PC-3 (cell line): ENCODE results near the gene KRTAP3-2. TPM values are rescaled to one million over a fixed set of nuclear protein-coding genes. Genes with fewer than 3 reads are reported as not detected.
A peak's percentile ranks its signal among the peaks of the same experiment; 100 is the strongest.

Experiments
- ATAC-seq: fragments of 200-7000 bp; cut with Tn5 transposase; 2 replicates; pipeline ENCODE4 v1.9.1; 2020; ENCODE audit warnings: mild to moderate bottlenecking, moderate library complexity
- BruUV-seq: library from RNA; stranded (reverse); fragments of 400-500 nt; replicated peaks from 2 replicates; lab custom pipeline; 2021; lab: Mats Ljungman, UMichigan
- CTCF ChIA-PET: fragments of 300-600 bp; sonication (Branson Sonifier 250); formaldehyde crosslinking; loops from one replicate; lab custom pipeline; 2022; ENCODE audit warnings: antibody characterized with exemption; lab: Charles Lee
- POLR2A ChIA-PET: fragments of 300-600 bp; sonication (Branson Sonifier 250); formaldehyde crosslinking; loops from one replicate; lab custom pipeline; 2022; ENCODE audit warnings: antibody characterized with exemption; ENCODE audit not compliant: unreplicated experiment; lab: Charles Lee
- DNase-seq: peaks from one replicate; pipeline ENCODE4 v3.0.0-alpha.2; 2015
- H2AFZ ChIP-seq: fragments of 300-600 bp; sonication (generic); 2 replicates; pipeline ENCODE4 v1.6.0; 2016; ENCODE audit warnings: antibody characterized with exemption, low read length
- H3F3A ChIP-seq: fragments of 300-600 bp; sonication (generic); one replicate; pipeline ENCODE4 v1.6.0; 2017; ENCODE audit warnings: antibody characterized with exemption, low read length, control low read depth, mild to moderate bottlenecking; ENCODE audit not compliant: unreplicated experiment
- H3K27ac ChIP-seq: fragments of 300-600 bp; sonication (generic); 2 replicates; pipeline ENCODE4 v1.5.1; 2016; ENCODE audit warnings: mild to moderate bottlenecking, low read length
- H3K27me3 ChIP-seq: fragments of 300-600 bp; sonication (generic); 2 replicates; pipeline ENCODE4 v1.6.1; 2016; ENCODE audit warnings: low read length, mixed read lengths
- H3K36me3 ChIP-seq: fragments of 300-600 bp; sonication (generic); 2 replicates; pipeline ENCODE4 v1.6.1; 2016; ENCODE audit warnings: low read depth, mixed run types, low read length, mixed read lengths
- H3K4me1 ChIP-seq: fragments of 300-600 bp; sonication (generic); 2 replicates; pipeline ENCODE4 v1.5.1; 2016; ENCODE audit warnings: low read length; ENCODE audit not compliant: insufficient read depth
- H3K4me2 ChIP-seq: fragments of 300-600 bp; sonication (generic); 2 replicates; pipeline ENCODE4 v1.6.0; 2016; ENCODE audit warnings: low read length
- H3K4me3 ChIP-seq: fragments of 300-600 bp; sonication (generic); 2 replicates; pipeline ENCODE4 v1.5.1; 2016; ENCODE audit warnings: mild to moderate bottlenecking, low read length, mixed read lengths
- H3K79me2 ChIP-seq: fragments of 300-600 bp; sonication (generic); 2 replicates; pipeline ENCODE4 v1.6.1; 2017; ENCODE audit warnings: low read length, mixed read lengths
- H3K9ac ChIP-seq: fragments of 300-600 bp; sonication (generic); 2 replicates; pipeline ENCODE4 v1.6.0; 2016; ENCODE audit warnings: mild to moderate bottlenecking, low read length
- H3K9me2 ChIP-seq: fragments of 300-600 bp; sonication (generic); replicated peaks from 2 replicates; pipeline ENCODE4 v1.6.1; 2016; ENCODE audit warnings: mixed run types, low read length, mixed read lengths
- H3K9me3 ChIP-seq: fragments of 300-600 bp; sonication (generic); 2 replicates; pipeline ENCODE4 v1.6.1; 2016; ENCODE audit warnings: low read length, mixed read lengths
- H4K20me1 ChIP-seq: fragments of 300-600 bp; sonication (generic); 2 replicates; pipeline ENCODE4 v1.6.1; 2016; ENCODE audit warnings: low read length, mixed read lengths
- EZH2 ChIP-seq: fragments of 300-600 bp; sonication (generic); IDR thresholded peaks from one replicate; pipeline ENCODE4 v1.6.1; 2017; ENCODE audit warnings: antibody characterized with exemption, mild to moderate bottlenecking, low read length; ENCODE audit not compliant: unreplicated experiment
- EZH2phosphoT487 ChIP-seq: fragments of 300-600 bp; sonication (generic); IDR thresholded peaks from 2 replicates; pipeline ENCODE4 v1.6.1; 2018; ENCODE audit warnings: mild to moderate bottlenecking, antibody characterized with exemption, low read length, borderline replicate concordance
- intact Hi-C: fragments of 100-400 bp; cut with micrococcal nuclease; formaldehyde crosslinking; loops from 2 replicates; pipeline ENCODE4 v1.9.0; 2023
- total RNA-seq: library from RNA; depleted of rRNA; stranded (reverse); fragments of >200 nt; gene quantifications from 2 replicates; pipeline ENCODE4 v1.2.3, GENCODE V29; 2014
- TF ChIP-seq, protein P1 (sequence below): fragments of 300-600 bp; sonication (generic); conservative IDR thresholded peaks from 2 replicates; pipeline ENCODE4 v1.5.1; 2017; ENCODE audit warnings: antibody characterized with exemption, low read depth, mild to moderate bottlenecking, low read length

KRTAP3-2 gene
- total RNA-seq, 1 experiment from 2014 or later, result not detected

DNA sequence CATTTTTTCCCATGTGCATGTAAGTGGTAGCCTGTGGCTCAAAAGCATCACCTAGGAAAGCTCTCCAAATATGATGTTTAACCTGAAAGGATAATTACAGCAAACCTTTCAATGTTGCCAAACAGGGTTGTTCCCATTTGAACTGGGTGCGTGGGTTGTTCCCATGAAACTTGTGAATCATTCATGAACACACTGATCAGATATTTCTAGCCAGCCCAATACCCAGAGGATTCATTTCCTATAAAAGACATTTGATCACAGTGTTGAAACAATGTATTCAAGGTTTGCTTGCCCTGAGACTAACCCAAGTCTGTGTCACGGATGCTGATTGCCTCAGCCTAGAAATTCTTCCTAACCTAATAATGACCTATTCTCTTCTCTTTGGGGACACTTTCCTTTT, 45.8 kb downstream of the KRTAP3-2 start:
- intact Hi-C loops, result no loop called here
- Histone ChIP-seq H3K79me2 (no peaks in the 10 kb centered on the region), H3K4me1 (peaks cover 70% of the 10 kb centered on the region), H3F3A (peaks cover 6% of the 10 kb centered on the region), H3K27me3 (no peaks in the 10 kb centered on the region), H3K27ac (peak overlapping the region; percentile 92), H3K4me2 (peak overlapping the region; percentile 23), H3K9ac (peak overlapping the region; percentile 64), H3K4me3 (no peak overlapping the region), H4K20me1 (no peaks in the 10 kb centered on the region), H2AFZ (no peak overlapping the region), H3K9me2 (no peaks in the 10 kb centered on the region), H3K9me3 (no peaks in the 10 kb centered on the region), H3K36me3 (no peaks in the 10 kb centered on the region)
- DNase-seq, result peak; percentile 97
- no TSS peak for BruUV-seq
- POLR2A ChIA-PET, result no interaction called here
- CTCF ChIA-PET, result no interaction called here
- TF ChIP-seq, protein P1, sequence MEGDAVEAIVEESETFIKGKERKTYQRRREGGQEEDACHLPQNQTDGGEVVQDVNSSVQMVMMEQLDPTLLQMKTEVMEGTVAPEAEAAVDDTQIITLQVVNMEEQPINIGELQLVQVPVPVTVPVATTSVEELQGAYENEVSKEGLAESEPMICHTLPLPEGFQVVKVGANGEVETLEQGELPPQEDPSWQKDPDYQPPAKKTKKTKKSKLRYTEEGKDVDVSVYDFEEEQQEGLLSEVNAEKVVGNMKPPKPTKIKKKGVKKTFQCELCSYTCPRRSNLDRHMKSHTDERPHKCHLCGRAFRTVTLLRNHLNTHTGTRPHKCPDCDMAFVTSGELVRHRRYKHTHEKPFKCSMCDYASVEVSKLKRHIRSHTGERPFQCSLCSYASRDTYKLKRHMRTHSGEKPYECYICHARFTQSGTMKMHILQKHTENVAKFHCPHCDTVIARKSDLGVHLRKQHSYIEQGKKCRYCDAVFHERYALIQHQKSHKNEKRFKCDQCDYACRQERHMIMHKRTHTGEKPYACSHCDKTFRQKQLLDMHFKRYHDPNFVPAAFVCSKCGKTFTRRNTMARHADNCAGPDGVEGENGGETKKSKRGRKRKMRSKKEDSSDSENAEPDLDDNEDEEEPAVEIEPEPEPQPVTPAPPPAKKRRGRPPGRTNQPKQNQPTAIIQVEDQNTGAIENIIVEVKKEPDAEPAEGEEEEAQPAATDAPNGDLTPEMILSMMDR, result no peak
- TF ChIP-seq EZH2phosphoT487 (no peak), EZH2 (no peak)
- ATAC-seq, result peak; percentile 51

DNA sequence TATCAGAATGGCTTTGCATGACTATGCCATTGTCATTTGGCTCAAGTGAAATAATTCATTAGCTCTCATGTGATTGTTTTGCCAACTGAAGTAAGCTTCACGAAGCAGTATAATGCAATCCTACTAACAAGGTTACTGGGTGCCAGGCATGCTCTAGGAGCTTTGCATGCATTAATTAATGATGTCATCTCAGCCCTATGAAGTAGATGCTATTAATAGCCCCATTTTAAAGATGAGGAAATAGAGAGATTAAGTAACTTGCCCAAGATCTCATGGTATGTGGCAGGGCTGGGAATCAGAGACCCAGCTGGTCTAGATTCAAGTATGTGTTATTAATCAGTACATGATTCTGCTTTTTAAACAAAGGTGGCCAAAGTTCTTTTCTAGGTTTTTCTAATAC, 47.0 kb downstream of the KRTAP3-2 start:
- H3K9me2 ChIP-seq, result no peaks in the 10 kb centered on the region
- peaks cover 58% of the 10 kb centered on the region for H3K4me1 ChIP-seq
- no peaks in the 10 kb centered on the region for H3K27me3 ChIP-seq
- H2AFZ ChIP-seq, result no peak overlapping the region
- H3K27ac ChIP-seq, result peak overlapping the region; percentile 92
- no peak overlapping the region for H3K4me2 ChIP-seq
- POLR2A ChIA-PET, result no interaction called here
- no peaks in the 10 kb centered on the region for H3K9me3 ChIP-seq
- CTCF ChIA-PET, result no interaction called here
- ATAC-seq (no peak), DNase-seq (peak; percentile 4)
- TF ChIP-seq, protein P1, result no peak
- TF ChIP-seq EZH2 (no peak), EZH2phosphoT487 (no peak)
- BruUV-seq, result no TSS peak
- no peaks in the 10 kb centered on the region for H3K79me2 ChIP-seq
- H3K36me3 ChIP-seq, result no peaks in the 10 kb centered on the region
- intact Hi-C loops, result no loop called here
- H3K4me3 ChIP-seq, result no peak overlapping the region
- H3F3A ChIP-seq, result peaks cover 6% of the 10 kb centered on the region
- no peaks in the 10 kb centered on the region for H4K20me1 ChIP-seq
- no peak overlapping the region for H3K9ac ChIP-seq

- Histone ChIP-seq H3K36me3 (no peaks in the 10 kb centered on the region), H4K20me1 (no peaks in the 10 kb centered on the region), H3K9me2 (no peaks in the 10 kb centered on the region), H3K4me2 (no peak overlapping the region), H3K4me3 (no peak overlapping the region), H3K9ac (no peak overlapping the region), H3K9me3 (no peaks in the 10 kb centered on the region), H3K79me2 (no peaks in the 10 kb centered on the region), H3K27ac (peak overlapping the region; percentile 92; the same call in 1 of the 2 replicates), H2AFZ (no peak overlapping the region), H3K4me1 (peaks cover 53% of the 10 kb centered on the region), H3F3A (peaks cover 1% of the 10 kb centered on the region), H3K27me3 (no peaks in the 10 kb centered on the region)
- CTCF ChIA-PET, result no interaction called here
- DNase-seq, result no peak
- POLR2A ChIA-PET, result no interaction called here
- TF ChIP-seq EZH2 (no peak), EZH2phosphoT487 (no peak)
- TF ChIP-seq, protein P1, result no peak
- ATAC-seq, result no peak
- intact Hi-C loops, result no loop called here
- BruUV-seq, result no TSS peak
Observed at GRCh38 chr17:40952154-40952553, 47.6 kb downstream of the KRTAP3-2 start.
